Keratinocyte (primary cell): ENCODE results near the gene LYPD5. TPM values are rescaled to one million over a fixed set of nuclear protein-coding genes. Genes with fewer than 3 reads are reported as not detected.

Experiments used
- DNase-seq: peaks from one replicate; pipeline ENCODE4 v3.0.0-alpha.2; 2011; ENCODE audit warnings: low read depth, missing footprints, low spot score
- FAIRE-seq: peaks from 2 replicates; lab custom pipeline; 2011; peaks lifted over from hg19 to GRCh38; lab: Jason Lieb, UNC
- H2AFZ ChIP-seq: 2 replicates; pipeline ENCODE4 v1.6.0; 2012; ENCODE audit warnings: low read length, control low read depth, inconsistent platforms; ENCODE audit not compliant: control insufficient read depth
- H3K27ac ChIP-seq: 2 replicates; pipeline ENCODE4 v1.5.1; 2011; ENCODE audit warnings: low read length; ENCODE audit not compliant: control insufficient read depth, insufficient read depth
- H3K27me3 ChIP-seq: 3 replicates; pipeline ENCODE4 v1.6.0; 2011; ENCODE audit warnings: low read length; ENCODE audit not compliant: control insufficient read depth, insufficient read depth; ENCODE audit errors: extremely low read depth
- H3K36me3 ChIP-seq, 2 experiments: 2 replicates in 1 of 2; 3 replicates in 1 of 2; pipeline ENCODE4 v1.5.1; 2011; ENCODE audit warnings: low read length in 2 of 2, mild to moderate bottlenecking in 1 of 2; ENCODE audit not compliant: control insufficient read depth in 2 of 2, insufficient read depth in 2 of 2; ENCODE audit errors: extremely low read depth in 1 of 2
- H3K4me1 ChIP-seq: 3 replicates; pipeline ENCODE4 v1.5.1; 2011; ENCODE audit warnings: low read length; ENCODE audit not compliant: control insufficient read depth, insufficient read depth; ENCODE audit errors: extremely low read depth
- H3K4me2 ChIP-seq: 3 replicates; pipeline ENCODE4 v1.6.0; 2011; ENCODE audit warnings: low read depth, low read length; ENCODE audit not compliant: control insufficient read depth, insufficient read depth; ENCODE audit errors: extremely low read depth
- H3K4me3 ChIP-seq, 3 experiments: fragments of 200-600 bp in 1 of 3; sonication (generic) in 1 of 3; 2 replicates in 2 of 3; 3 replicates in 1 of 3; pipeline ENCODE4 v1.5.1; 2011 to 2016; ENCODE audit warnings: low read length in 3 of 3, mild to moderate bottlenecking in 3 of 3, control low read depth in 2 of 3, inconsistent platforms in 1 of 3, low read depth in 1 of 3, mixed read lengths in 1 of 3, mixed run types in 1 of 3, moderate library complexity in 1 of 3; ENCODE audit not compliant: control insufficient read depth in 2 of 3, insufficient read depth in 2 of 3; ENCODE audit errors: extremely low read depth in 1 of 3
- H3K79me2 ChIP-seq: 2 replicates; pipeline ENCODE4 v1.6.0; 2012; ENCODE audit warnings: low read length; ENCODE audit not compliant: control insufficient read depth, insufficient read depth
- H3K9ac ChIP-seq: 3 replicates; pipeline ENCODE4 v1.6.0; 2011; ENCODE audit warnings: low read length; ENCODE audit not compliant: control insufficient read depth, insufficient read depth; ENCODE audit errors: extremely low read depth
- H3K9me1 ChIP-seq: 3 replicates; pipeline ENCODE4 v1.6.0; 2011; ENCODE audit warnings: low read length; ENCODE audit not compliant: control insufficient read depth, insufficient read depth; ENCODE audit errors: extremely low read depth
- H3K9me3 ChIP-seq: 2 replicates; pipeline ENCODE4 v1.5.1; 2012; ENCODE audit warnings: low read depth, low read length; ENCODE audit not compliant: control insufficient read depth
- H4K20me1 ChIP-seq: 3 replicates; pipeline ENCODE4 v1.6.0; 2011; ENCODE audit warnings: low read length; ENCODE audit not compliant: control insufficient read depth, insufficient read depth; ENCODE audit errors: extremely low read depth
- CTCF ChIP-seq, 3 experiments: IDR thresholded peaks in 1 of 3; conservative IDR thresholded peaks in 1 of 3; optimal IDR thresholded peaks in 1 of 3; 2 replicates in 2 of 3; 3 replicates in 1 of 3; pipeline versions ENCODE3 to v1.5.1; 2011; ENCODE audit warnings: low read length in 3 of 3, mild to moderate bottlenecking in 3 of 3, moderate library complexity in 2 of 3, control low read depth in 1 of 3, inconsistent platforms in 1 of 3; ENCODE audit not compliant: insufficient read depth in 2 of 3; ENCODE audit errors: extremely low read depth in 1 of 3
- EZH2 ChIP-seq: IDR thresholded peaks from one replicate; pipeline ENCODE4 v1.6.1; 2012; ENCODE audit warnings: inconsistent platforms, mild to moderate bottlenecking, low read length, moderate library complexity
- dilution Hi-C: fragments of 300-500 bp; cut with MboI; formaldehyde crosslinking; loops from one replicate; pipeline ENCODE4 v1.7.0; 2020; ENCODE audit warnings: low sequenced_read_pairs; ENCODE audit not compliant: extremely low pct_ligation_motif_present
- polyA plus RNA-seq, 5 experiments: library from polyadenylated mRNA; depleted of rRNA in 3 of 5; stranded (reverse) in 3 of 5; stranded (forward) in 1 of 5; unstranded in 1 of 5; fragments of >200 nt; gene quantifications; 1 replicate in 1 of 5; 2 replicates in 3 of 5; 3 replicates in 1 of 5; pipeline versions ENCODE4 v1.2.1 to v1.2.3, GENCODE V29; 2011 to 2012; ENCODE audit warnings: missing spikeins in 2 of 5, low read depth in 1 of 5, low replicate concordance in 1 of 5

Gene LYPD5
- polyA plus RNA-seq, 1 donor (not counting 4 experiments of a cell fraction or from before 2014, with no cell fraction given), result 4.2 TPM

GRCh38 chr19:43784981-43785808 lies 17.1 kb downstream of the LYPD5 start:
- peak; percentile 56 for FAIRE-seq
- Histone ChIP-seq H3K79me2 (peaks cover 3% of the 10 kb centered on the region), H4K20me1 (no peaks in the 10 kb centered on the region), H3K27me3 (no peaks in the 10 kb centered on the region), H3K9ac (peak overlapping the region; percentile 57), H3K9me1 (no peaks in the 10 kb centered on the region), H3K27ac (peak overlapping the region; percentile 63), H2AFZ (peak overlapping the region; percentile 47), H3K4me3 (peak overlapping the region in 1 of 3 experiments; percentile 35), H3K4me1 (peaks cover 46% of the 10 kb centered on the region), H3K9me3 (no peaks in the 10 kb centered on the region), H3K4me2 (peak overlapping the region; percentile 68), H3K36me3 (no peaks in the 10 kb centered on the region)
- no peak for TF ChIP-seq EZH2
- peak; percentile 91 to 99 (median 97) for TF ChIP-seq CTCF (optimal IDR thresholded peaks at IDR 0.05 in 1 of 3, IDR thresholded peaks at IDR 0.05 in 1 of 3, conservative IDR thresholded peaks at IDR 0.05 in 1 of 3; ENCODE audit: extremely low read depth in 1 of 3, insufficient read depth in 2 of 3, low read length in 3 of 3)
- no peak for DNase-seq
- dilution Hi-C loops, result no loop called here

GRCh38 chr19:43784241-43784980 lies 17.8 kb downstream of the LYPD5 start:
- peak overlapping the region; percentile 57 for H3K9ac ChIP-seq
- DNase-seq (no peak), FAIRE-seq (peak; percentile 57)
- no peaks in the 10 kb centered on the region for H3K9me3 ChIP-seq
- no peak overlapping the region for H2AFZ ChIP-seq
- TF ChIP-seq EZH2 (no peak), CTCF (optimal IDR thresholded peaks at IDR 0.05 in 1 of 3, IDR thresholded peaks at IDR 0.05 in 1 of 3, conservative IDR thresholded peaks at IDR 0.05 in 1 of 3; ENCODE audit: extremely low read depth in 1 of 3, insufficient read depth in 2 of 3, low read length in 3 of 3) (no peak)
- peak overlapping the region in 1 of 3 experiments; percentile 15 for H3K4me3 ChIP-seq
- H3K36me3 ChIP-seq, result no peaks in the 10 kb centered on the region
- peak overlapping the region; percentile 68 for H3K4me2 ChIP-seq
- peaks cover 3% of the 10 kb centered on the region for H3K79me2 ChIP-seq
- H3K4me1 ChIP-seq, result peaks cover 52% of the 10 kb centered on the region
- H3K27me3 ChIP-seq, result no peaks in the 10 kb centered on the region
- H3K9me1 ChIP-seq, result no peaks in the 10 kb centered on the region
- peak overlapping the region; percentile 63 for H3K27ac ChIP-seq
- dilution Hi-C loops, result no loop called here
- H4K20me1 ChIP-seq, result no peaks in the 10 kb centered on the region
